A549 (cell line): ENCODE data around the gene TMEM123.

ENCODE experiments used
- CEBPB ChIP-seq, 2 experiments: fragments of >200 bp in 1 of 2; sonication (Bioruptor Twin) in 1 of 2; formaldehyde crosslinking in 1 of 2; IDR thresholded peaks; 2 replicates each; pipeline ENCODE4 v1.6.1; 2012 to 2016
- CHD2 ChIP-seq: fragments of 150-350 bp; IDR thresholded peaks from 2 replicates; pipeline ENCODE4 v1.6.1; 2014; ENCODE audit warnings: low read length; ENCODE audit not compliant: partially characterized antibody
- EP300 ChIP-seq, 2 experiments: fragments of >200 bp; sonication (Bioruptor Twin); formaldehyde crosslinking; IDR thresholded peaks; 2 replicates in 1 of 2; 3 replicates in 1 of 2; pipeline ENCODE4 v1.6.1; 2016 to 2017
- ESRRA ChIP-seq: fragments of 150-350 bp; IDR thresholded peaks from 2 replicates; pipeline ENCODE4 v1.6.1; 2014; ENCODE audit warnings: mild to moderate bottlenecking, low read length, borderline replicate concordance
- JUN ChIP-seq, 2 experiments: fragments of >200 bp; sonication (Bioruptor Twin); formaldehyde crosslinking; IDR thresholded peaks; 2 replicates in 1 of 2; 3 replicates in 1 of 2; pipeline ENCODE4 v1.6.1; 2016 to 2017
- SMC3 ChIP-seq: fragments of >200 bp; sonication (Bioruptor Twin); formaldehyde crosslinking; IDR thresholded peaks from 3 replicates; pipeline ENCODE4 v1.6.1; 2018; ENCODE audit warnings: inconsistent platforms
- ZSCAN20 ChIP-seq: fragments of 250-450 bp; sonication (Bioruptor Pico); IDR thresholded peaks from 2 replicates; pipeline ENCODE4 v1.8.0; 2022; ENCODE audit warnings: mild to moderate bottlenecking, moderate library complexity
- TF ChIP-seq, protein P1 (sequence below): fragments of >200 bp; sonication (Bioruptor Twin); formaldehyde crosslinking; IDR thresholded peaks from 3 replicates; pipeline ENCODE4 v1.5.1; 2016

DNA sequence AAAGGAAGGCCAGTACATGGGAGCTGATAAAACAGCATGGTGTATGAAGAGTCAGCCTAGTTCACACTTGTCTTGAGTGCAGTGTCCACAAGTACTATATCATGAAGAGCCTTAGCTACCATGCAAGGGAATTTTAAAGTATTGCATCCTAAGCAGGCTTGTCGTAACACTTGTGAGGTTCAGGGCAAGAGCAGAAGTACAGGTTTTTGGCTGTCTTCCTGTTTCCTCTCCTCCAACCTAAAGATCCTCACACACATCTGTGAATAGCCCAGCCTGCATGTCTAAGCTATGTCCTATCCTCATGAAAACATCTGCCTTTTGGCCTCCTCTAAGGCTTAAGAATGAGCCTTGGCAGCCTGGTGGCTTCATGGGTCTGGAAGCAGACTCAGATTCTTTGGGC lies 34.6 kb upstream of the TMEM123 start:
- TF ChIP-seq, protein P1, sequence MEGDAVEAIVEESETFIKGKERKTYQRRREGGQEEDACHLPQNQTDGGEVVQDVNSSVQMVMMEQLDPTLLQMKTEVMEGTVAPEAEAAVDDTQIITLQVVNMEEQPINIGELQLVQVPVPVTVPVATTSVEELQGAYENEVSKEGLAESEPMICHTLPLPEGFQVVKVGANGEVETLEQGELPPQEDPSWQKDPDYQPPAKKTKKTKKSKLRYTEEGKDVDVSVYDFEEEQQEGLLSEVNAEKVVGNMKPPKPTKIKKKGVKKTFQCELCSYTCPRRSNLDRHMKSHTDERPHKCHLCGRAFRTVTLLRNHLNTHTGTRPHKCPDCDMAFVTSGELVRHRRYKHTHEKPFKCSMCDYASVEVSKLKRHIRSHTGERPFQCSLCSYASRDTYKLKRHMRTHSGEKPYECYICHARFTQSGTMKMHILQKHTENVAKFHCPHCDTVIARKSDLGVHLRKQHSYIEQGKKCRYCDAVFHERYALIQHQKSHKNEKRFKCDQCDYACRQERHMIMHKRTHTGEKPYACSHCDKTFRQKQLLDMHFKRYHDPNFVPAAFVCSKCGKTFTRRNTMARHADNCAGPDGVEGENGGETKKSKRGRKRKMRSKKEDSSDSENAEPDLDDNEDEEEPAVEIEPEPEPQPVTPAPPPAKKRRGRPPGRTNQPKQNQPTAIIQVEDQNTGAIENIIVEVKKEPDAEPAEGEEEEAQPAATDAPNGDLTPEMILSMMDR, result no peak
- TF ChIP-seq JUN (IDR thresholded peaks at IDR 0.05) (no peak), CHD2 (no peak), EP300 (IDR thresholded peaks at IDR 0.05) (no peak), ZSCAN20 (CRISPR knock-in tag) (no peak), ESRRA (no peak), SMC3 (no peak), CEBPB (IDR thresholded peaks at IDR 0.05) (no peak)
